WTC11 (cell line): ENCODE measurements around the gene SH3PXD2A.
"Not testable (repeated sequence)": the region's sequence is repeated elsewhere in the genome, so short reads cannot be mapped to it uniquely, and the experiment has no call there.

ENCODE experiments used
- CTCF ChIP-seq: fragments of 200-600 bp; IDR thresholded peaks from 2 replicates; pipeline ENCODE4 v1.8.0; 2022; ENCODE audit warnings: antibody characterized with exemption
- KAT7 ChIP-seq: sonication (generic); formaldehyde crosslinking; IDR thresholded peaks from 2 replicates; pipeline ENCODE4 v1.8.1; 2023; ENCODE audit warnings: missing genetic modification reagents, mild to moderate bottlenecking, borderline replicate concordance
- MAX ChIP-seq: sonication (generic); formaldehyde crosslinking; IDR thresholded peaks from 2 replicates; pipeline ENCODE4 v1.8.0; 2022; ENCODE audit warnings: mild to moderate bottlenecking, missing genetic modification reagents
- OVOL2 ChIP-seq: fragments of 250-450 bp; sonication (Bioruptor Pico); IDR thresholded peaks from 2 replicates; pipeline ENCODE4 v1.9.0; 2021; ENCODE audit warnings: mild to moderate bottlenecking, borderline replicate concordance
- RELA ChIP-seq: sonication (generic); formaldehyde crosslinking; IDR thresholded peaks from 2 replicates; pipeline ENCODE4 v1.8.1; 2022; ENCODE audit warnings: missing genetic modification reagents, mild to moderate bottlenecking, borderline replicate concordance
- SOX15 ChIP-seq: fragments of 250-450 bp; sonication (Bioruptor Pico); IDR thresholded peaks from 2 replicates; pipeline ENCODE4 v1.9.0; 2021; ENCODE audit warnings: mild to moderate bottlenecking
- SP1 ChIP-seq: sonication (generic); formaldehyde crosslinking; conservative IDR thresholded peaks from 2 replicates; pipeline ENCODE4 v1.8.1; 2022; ENCODE audit warnings: missing genetic modification reagents
- USF2 ChIP-seq: sonication (generic); formaldehyde crosslinking; IDR thresholded peaks from 2 replicates; pipeline ENCODE4 v1.8.1; 2023; ENCODE audit warnings: mild to moderate bottlenecking, missing genetic modification reagents, moderate library complexity
- ZNF138 ChIP-seq: sonication (generic); formaldehyde crosslinking; conservative IDR thresholded peaks from 2 replicates; pipeline ENCODE4 v1.8.1; 2022; ENCODE audit warnings: mild to moderate bottlenecking, moderate library complexity, missing genetic modification reagents
- ZSCAN18 ChIP-seq: fragments of 250-450 bp; sonication (Bioruptor Pico); IDR thresholded peaks from 2 replicates; pipeline ENCODE4 v2.1.2; 2022; ENCODE audit warnings: mild to moderate bottlenecking, moderate library complexity

- TF ChIP-seq USF2 (CRISPR knock-in tag); RELA (CRISPR knock-in tag); OVOL2; CTCF; ZSCAN18 (CRISPR knock-in tag); SOX15 (CRISPR knock-in tag); SP1 (CRISPR knock-in tag); MAX (CRISPR knock-in tag); KAT7 (CRISPR knock-in tag); ZNF138: not testable (repeated sequence)
Measured at GRCh38 chr10:103607051-103607450, 248.3 kb downstream of the SH3PXD2A start.
